Stimulated activated CD8-positive, alpha-beta memory T cell treated with anti-CD3 and anti-CD28 coated beads, Interleukin-7, amount 100 ng/mL, for 24 hours (primary cell): ENCODE results near the gene DAG1.

Experiments used
- DNase-seq: peaks from one replicate; pipeline ENCODE4 v3.0.0-alpha.2; 2020; ENCODE audit warnings: low read depth

DAG1 gene

DNA sequence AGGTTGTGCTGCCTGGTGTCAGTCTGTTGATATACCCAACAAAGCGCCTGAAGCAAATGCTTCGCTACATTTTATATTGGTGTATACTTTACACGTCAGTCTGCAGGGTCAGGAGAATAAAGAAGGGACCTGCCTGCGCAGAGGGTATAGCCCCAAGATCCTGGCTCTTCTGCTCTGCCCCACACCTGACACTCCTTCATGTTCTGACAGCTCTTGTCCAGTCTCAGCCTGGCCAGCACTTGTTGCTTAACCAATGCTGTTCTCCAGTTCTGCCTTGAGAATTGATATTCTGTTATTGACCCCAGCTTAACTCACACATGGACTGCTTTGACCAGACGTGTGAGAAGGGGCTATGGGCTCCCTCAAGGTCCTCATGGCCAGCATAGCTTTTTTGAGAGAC is 48.4 kb downstream of the DAG1 start:
- no peak for DNase-seq

DNA sequence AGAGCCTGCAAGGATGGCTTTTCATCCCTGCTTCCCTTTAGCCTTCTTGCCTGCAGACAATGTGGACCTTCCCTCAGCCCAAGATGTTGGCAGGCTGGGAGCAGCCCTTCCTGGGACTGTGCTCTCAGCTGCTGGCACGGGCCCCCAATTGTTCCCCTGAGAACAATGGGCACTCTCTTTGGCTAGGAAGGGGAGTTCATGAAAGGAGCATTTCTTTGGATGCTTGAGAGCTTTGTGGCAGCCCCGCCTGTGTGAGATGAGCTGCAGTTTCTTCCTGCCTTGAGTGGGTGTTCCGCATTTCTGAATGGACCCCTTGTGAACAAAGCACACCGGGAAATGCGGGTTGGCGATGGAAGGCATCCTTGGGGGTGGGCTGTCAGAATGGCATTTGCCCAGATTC is 49.2 kb downstream of the DAG1 start:
- DNase-seq: no peak

GRCh38 chr3:49519916-49520385 is 49.9 kb downstream of the DAG1 start:
- DNase-seq: no peak

GRCh38 chr3:49523756-49524747 is 54.0 kb downstream of the DAG1 start:
- no peak for DNase-seq

DNA sequence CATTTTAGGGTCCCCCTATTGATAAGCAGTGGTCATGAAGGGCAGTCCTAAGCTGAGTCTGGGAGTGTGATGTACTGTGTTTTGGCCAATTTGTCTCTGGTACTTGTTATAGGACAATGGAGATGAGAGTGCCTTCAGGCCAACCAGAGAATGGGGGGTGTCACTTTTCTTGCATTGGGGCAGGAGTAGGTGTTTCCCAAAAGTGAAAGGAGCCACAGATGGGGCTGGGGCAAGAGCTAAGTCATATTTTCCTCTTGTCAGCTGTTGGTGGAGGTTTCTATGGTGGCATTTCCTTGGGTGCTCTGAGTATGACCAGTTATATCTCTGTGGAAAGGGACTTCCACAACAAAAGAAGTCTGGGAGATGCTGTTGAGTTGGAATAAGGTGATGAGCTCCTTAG is 59.5 kb downstream of the DAG1 start:
- DNase-seq: no peak

GRCh38 chr3:49530231-49530630 is 60.2 kb downstream of the DAG1 start:
- DNase-seq: no peak

GRCh38 chr3:49530701-49531100 is 60.6 kb downstream of the DAG1 start:
- DNase-seq: no peak

DNA sequence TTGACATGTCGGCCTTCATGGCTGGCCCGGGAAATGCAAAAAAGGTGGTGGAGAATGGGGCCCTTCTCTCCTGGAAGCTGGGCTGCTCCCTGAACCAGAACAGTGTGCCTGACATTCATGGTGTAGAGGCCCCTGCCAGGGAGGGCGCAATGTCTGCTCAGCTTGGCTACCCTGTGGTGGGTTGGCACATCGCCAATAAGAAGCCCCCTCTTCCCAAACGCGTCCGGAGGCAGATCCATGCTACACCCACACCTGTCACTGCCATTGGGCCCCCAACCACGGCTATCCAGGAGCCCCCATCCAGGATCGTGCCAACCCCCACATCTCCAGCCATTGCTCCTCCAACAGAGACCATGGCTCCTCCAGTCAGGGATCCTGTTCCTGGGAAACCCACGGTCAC is 61.2 kb downstream of the DAG1 start:
- DNase-seq: no peak

DNA sequence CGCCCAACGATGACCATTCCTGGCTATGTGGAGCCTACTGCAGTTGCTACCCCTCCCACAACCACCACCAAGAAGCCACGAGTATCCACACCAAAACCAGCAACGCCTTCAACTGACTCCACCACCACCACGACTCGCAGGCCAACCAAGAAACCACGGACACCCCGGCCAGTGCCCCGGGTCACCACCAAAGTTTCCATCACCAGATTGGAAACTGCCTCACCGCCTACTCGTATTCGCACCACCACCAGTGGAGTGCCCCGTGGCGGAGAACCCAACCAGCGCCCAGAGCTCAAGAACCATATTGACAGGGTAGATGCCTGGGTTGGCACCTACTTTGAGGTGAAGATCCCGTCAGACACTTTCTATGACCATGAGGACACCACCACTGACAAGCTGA is 61.6 kb downstream of the DAG1 start:
- DNase-seq: no peak

GRCh38 chr3:49533031-49533430 is 63.0 kb downstream of the DAG1 start:
- no peak for DNase-seq

GRCh38 chr3:49533786-49534519 is 63.9 kb downstream of the DAG1 start:
- no peak for DNase-seq

GRCh38 chr3:49534581-49535441 is 64.7 kb downstream of the DAG1 start:
- DNase-seq: no peak

DNA sequence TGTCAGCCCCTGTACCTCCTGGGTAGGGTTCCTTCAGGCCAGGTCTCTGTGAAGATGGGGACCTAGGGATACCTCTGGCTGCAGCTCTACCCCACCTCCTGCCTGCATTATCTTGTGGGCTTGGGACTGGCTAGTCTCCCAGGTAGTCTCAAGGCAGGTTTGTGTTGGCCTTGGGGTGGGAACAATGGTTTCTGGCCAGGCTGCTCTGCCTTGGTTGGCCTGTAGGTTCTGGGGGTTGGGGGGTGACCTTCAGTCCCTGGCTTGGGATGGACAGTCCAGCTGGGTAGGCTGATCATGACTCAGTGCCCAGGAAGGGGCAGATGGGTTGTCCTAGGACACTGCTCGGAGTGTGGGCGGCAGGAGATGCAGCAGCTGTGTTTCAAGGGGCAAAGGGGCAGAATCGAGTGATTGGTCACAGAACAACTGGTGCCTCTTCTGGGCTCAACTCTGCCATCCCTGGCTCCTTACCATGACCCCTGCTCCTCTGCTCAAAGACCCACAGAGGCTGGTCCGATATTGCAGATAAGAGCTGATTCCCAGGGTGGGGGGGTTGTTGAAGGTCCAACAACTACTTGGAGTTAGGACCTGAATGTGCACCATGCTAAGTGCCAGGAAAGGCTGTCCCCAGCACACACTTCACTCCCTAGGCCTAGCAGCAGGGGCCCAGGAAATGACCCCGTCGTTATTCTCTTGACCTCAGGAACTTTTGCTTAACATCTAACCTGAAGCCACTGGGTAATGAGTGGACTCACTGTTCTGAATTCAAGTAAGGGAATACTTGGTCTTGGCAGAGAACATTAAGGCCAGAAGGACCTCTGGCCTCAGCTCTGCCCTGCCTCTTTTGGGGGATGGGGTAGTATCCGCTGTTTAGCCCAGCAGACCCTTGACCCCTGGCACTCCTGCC is 66.2 kb downstream of the DAG1 start:
- DNase-seq: no peak

- no peak for DNase-seq
Observed at GRCh38 chr3:49536875-49537533, 66.9 kb downstream of the DAG1 start.

- peak; percentile 90 for DNase-seq
Observed at GRCh38 chr3:49539659-49540560, 69.8 kb downstream of the DAG1 start.

GRCh38 chr3:49552087-49552486 is 82.0 kb downstream of the DAG1 start:
- DNase-seq: no peak

DNA sequence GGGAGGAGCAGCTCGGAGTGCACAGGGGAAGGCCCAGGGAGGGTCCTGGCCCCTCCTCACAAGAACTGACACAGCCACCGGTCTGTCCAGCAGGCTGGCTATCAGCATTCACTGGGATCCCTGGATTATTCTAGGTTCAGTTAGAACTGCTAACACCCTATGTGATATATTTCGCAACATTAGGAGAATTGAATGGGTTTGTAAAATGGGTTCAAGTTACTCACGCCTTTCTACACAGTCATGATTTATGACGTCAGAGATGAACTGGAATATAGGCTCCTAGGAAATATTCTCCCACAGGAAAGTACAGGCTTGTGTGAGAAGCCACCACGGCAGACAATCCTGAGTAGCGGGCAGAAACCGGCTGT is 83.2 kb downstream of the DAG1 start:
- no peak for DNase-seq

GRCh38 chr3:49553692-49554632 is 83.9 kb downstream of the DAG1 start, which contains the start of gene BSN:
TSS of gene BSN (plus strand) at chr3:49554477. CDS start at chr3:49554603, 126 bp downstream.
- DNase-seq: peak; percentile 78
